Measurements from ENCODE around the gene GMEB1.

GMEB1 gene

DNA sequence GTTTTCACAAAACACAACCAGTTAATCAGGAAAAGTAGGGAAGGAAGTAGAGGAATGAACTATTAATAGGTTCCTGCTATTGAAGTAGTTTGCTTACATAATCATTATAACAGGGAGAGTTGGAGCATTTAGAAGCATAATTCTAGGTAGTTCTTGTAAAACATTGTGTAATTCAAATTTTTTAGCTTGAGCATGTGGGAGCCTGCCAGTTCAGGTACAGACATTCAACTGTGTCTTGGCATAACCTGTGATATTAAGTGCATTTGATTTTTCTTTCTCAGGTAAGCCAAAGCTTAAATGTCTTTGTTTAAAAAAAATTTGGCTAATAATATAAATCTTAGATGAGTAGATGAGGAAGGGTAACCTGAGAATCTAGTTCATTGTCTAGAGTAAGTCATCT lies 71.5 kb downstream of the GMEB1 start:
- TF ChIP-seq FOXP2 (optimal IDR thresholded peaks at IDR 0.05; ENCODE audit: borderline replicate concordance, extremely low read depth, extremely low read length, insufficient read depth) (no peak), TAF1 (IDR thresholded peaks at IDR 0.05; ENCODE audit: borderline replicate concordance, insufficient read depth, low read length) (no peak), SIN3A (IDR thresholded peaks at IDR 0.05; ENCODE audit: borderline replicate concordance, insufficient read depth, low read length) (no peak), REST (IDR thresholded peaks at IDR 0.05; ENCODE audit: insufficient read depth in 1 of 2, low read depth in 2 of 2, low read length in 2 of 2) (no peak), POLR2AphosphoS5 (IDR thresholded peaks at IDR 0.05; ENCODE audit: low read depth, low read length) (no peak)

- TF ChIP-seq POLR2AphosphoS5 (IDR thresholded peaks at IDR 0.05; ENCODE audit: low read depth, low read length) = no peak
Measured at GRCh38 chr1:28744184-28744583, 75.6 kb downstream of the GMEB1 start.

- no peak for TF ChIP-seq REST (IDR thresholded peaks at IDR 0.05; ENCODE audit: insufficient read depth in 1 of 2, low read depth in 2 of 2, low read length in 2 of 2)
- no peak for TF ChIP-seq TAF1 (IDR thresholded peaks at IDR 0.05; ENCODE audit: borderline replicate concordance, insufficient read depth, low read length)
- no peak for TF ChIP-seq FOXP2 (optimal IDR thresholded peaks at IDR 0.05; ENCODE audit: borderline replicate concordance, extremely low read depth, extremely low read length, insufficient read depth)
Measured at GRCh38 chr1:28745653-28746173, 77.1 kb downstream of the GMEB1 start.

- TF ChIP-seq TAF1 (IDR thresholded peaks at IDR 0.05; ENCODE audit: borderline replicate concordance, insufficient read depth, low read length) = no peak
- TF ChIP-seq SIN3A (IDR thresholded peaks at IDR 0.05; ENCODE audit: borderline replicate concordance, insufficient read depth, low read length) = no peak
Measured at GRCh38 chr1:28750330-28750729, 81.7 kb downstream of the GMEB1 start.

DNA sequence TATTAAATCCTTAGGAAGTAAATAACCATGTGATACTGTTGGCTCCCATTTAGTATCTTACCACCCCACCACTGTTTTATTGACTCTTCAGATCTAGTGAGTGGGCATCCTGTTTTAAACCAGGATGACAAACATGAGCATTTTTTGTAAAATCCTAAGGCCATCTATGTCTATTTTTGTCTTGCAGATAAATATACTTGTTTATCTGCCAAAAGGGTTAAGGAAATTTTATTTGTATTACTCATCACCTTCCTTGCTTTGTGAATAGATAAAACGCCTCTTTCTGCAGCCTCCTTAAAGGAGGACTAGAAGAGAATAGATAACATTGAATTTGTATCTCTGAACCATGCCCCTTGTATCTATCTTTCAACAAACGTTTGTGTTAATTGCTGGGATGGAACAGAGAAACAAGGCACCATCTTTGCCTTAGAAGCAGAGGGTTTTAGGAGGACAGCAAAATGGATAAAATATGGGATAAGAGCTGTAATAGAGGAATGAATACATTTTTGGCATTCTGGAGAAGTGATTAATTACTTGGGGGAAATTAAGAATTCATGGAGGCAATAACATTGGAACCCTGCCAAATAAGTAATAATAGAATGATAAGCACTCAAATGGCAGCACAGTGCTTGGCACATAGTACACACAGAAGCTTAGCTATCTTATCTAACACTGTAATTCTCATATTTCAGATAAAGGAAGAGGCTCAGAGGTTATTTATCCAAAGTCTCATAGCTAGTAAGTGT lies 82.9 kb downstream of the GMEB1 start:
- TF ChIP-seq TAF1 (IDR thresholded peaks at IDR 0.05; ENCODE audit: borderline replicate concordance, insufficient read depth, low read length) (no peak), POLR2AphosphoS5 (IDR thresholded peaks at IDR 0.05; ENCODE audit: low read depth, low read length) (no peak), FOXP2 (optimal IDR thresholded peaks at IDR 0.05; ENCODE audit: borderline replicate concordance, extremely low read depth, extremely low read length, insufficient read depth) (no peak), SIN3A (IDR thresholded peaks at IDR 0.05; ENCODE audit: borderline replicate concordance, insufficient read depth, low read length) (no peak), REST (IDR thresholded peaks at IDR 0.05; ENCODE audit: insufficient read depth in 1 of 2, low read depth in 2 of 2, low read length in 2 of 2) (no peak)

- TF ChIP-seq REST (IDR thresholded peaks at IDR 0.05; ENCODE audit: insufficient read depth in 1 of 2, low read depth in 2 of 2, low read length in 2 of 2) (no peak), POLR2AphosphoS5 (IDR thresholded peaks at IDR 0.05; ENCODE audit: low read depth, low read length) (no peak), TAF1 (IDR thresholded peaks at IDR 0.05; ENCODE audit: borderline replicate concordance, insufficient read depth, low read length) (no peak), SIN3A (IDR thresholded peaks at IDR 0.05; ENCODE audit: borderline replicate concordance, insufficient read depth, low read length) (no peak), FOXP2 (optimal IDR thresholded peaks at IDR 0.05; ENCODE audit: borderline replicate concordance, extremely low read depth, extremely low read length, insufficient read depth) (no peak)
Measured at GRCh38 chr1:28755701-28756100, 87.1 kb downstream of the GMEB1 start.

Data from PFSK-1 (cell line).